Measurements from ENCODE around the gene TATDN3.
"Not testable (repeated sequence)": the region's sequence is repeated elsewhere in the genome, so short reads cannot be mapped to it uniquely, and the experiment has no call there.

The TATDN3 gene

GRCh38 chr1:212833211-212834207 is 41.8 kb downstream of the TATDN3 start:
- DNase-seq: not testable (repeated sequence)

GRCh38 chr1:212838145-212838544 is 46.5 kb downstream of the TATDN3 start:
- no peak for DNase-seq

GRCh38 chr1:212844521-212844920 is 52.8 kb downstream of the TATDN3 start:
- DNase-seq: not testable (repeated sequence)

GRCh38 chr1:212847549-212847948 is 55.9 kb downstream of the TATDN3 start, which contains the start of gene SPATA45:
TSS of gene SPATA45 (minus strand) at chr1:212847649. CDS start at chr1:212836149, 11,500 bp downstream.
- no peak for DNase-seq

- no peak for DNase-seq
These were observed 60.5 kb downstream of the TATDN3 start for GRCh38 chr1:212852105-212852688.

- DNase-seq: no peak
These were observed 62.0 kb downstream of the TATDN3 start for GRCh38 chr1:212853658-212854057.

- DNase-seq: no peak
These were observed 65.1 kb downstream of the TATDN3 start for GRCh38 chr1:212856755-212857154.

- peak; percentile 95 for DNase-seq
These were observed 66.3 kb downstream of the TATDN3 start, which contains the start of gene FLVCR1 for GRCh38 chr1:212857992-212858460. TSS of gene FLVCR1 (plus strand) at chr1:212858275. CDS start at chr1:212858453, 178 bp downstream.

GRCh38 chr1:212858461-212859265 is 67.0 kb downstream of the TATDN3 start:
- DNase-seq: no peak

GRCh38 chr1:212860713-212861581 is 69.3 kb downstream of the TATDN3 start:
- DNase-seq: no peak

GRCh38 chr1:212862111-212862690 is 70.5 kb downstream of the TATDN3 start:
- no peak for DNase-seq

GRCh38 chr1:212863345-212863744 is 71.7 kb downstream of the TATDN3 start:
- DNase-seq: not testable (repeated sequence)

GRCh38 chr1:212864201-212864600 is 72.5 kb downstream of the TATDN3 start:
- no peak for DNase-seq

Measured in NCI-H2107 (cell line).